GM18505 (cell line): ENCODE data around the gene STXBP4.

ENCODE experiments used
- ATAC-seq: cut with Tn5 transposase; IDR thresholded peaks from one replicate; pipeline ENCODE4 v1.9.1; 2021; ENCODE audit not compliant: unreplicated experiment
- POLR2A ChIP-seq: IDR thresholded peaks from 4 replicates; pipeline ENCODE4 v1.6.1; 2011; ENCODE audit warnings: borderline replicate concordance; ENCODE audit not compliant: insufficient read depth, insufficient read length; ENCODE audit errors: extremely low read depth

Gene STXBP4, protein sequence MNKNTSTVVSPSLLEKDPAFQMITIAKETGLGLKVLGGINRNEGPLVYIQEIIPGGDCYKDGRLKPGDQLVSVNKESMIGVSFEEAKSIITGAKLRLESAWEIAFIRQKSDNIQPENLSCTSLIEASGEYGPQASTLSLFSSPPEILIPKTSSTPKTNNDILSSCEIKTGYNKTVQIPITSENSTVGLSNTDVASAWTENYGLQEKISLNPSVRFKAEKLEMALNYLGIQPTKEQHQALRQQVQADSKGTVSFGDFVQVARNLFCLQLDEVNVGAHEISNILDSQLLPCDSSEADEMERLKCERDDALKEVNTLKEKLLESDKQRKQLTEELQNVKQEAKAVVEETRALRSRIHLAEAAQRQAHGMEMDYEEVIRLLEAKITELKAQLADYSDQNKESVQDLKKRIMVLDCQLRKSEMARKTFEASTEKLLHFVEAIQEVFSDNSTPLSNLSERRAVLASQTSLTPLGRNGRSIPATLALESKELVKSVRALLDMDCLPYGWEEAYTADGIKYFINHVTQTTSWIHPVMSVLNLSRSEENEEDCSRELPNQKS

GRCh38 chr17:54968262-54968987 lies at the start of gene STXBP4, which contains the start of gene COX11:
TSS of gene STXBP4 (plus strand) at chr17:54968765. CDS start at chr17:54986220, 17,455 bp downstream.
TSS of gene COX11 (minus strand) at chr17:54968654. CDS start at chr17:54968646, 8 bp downstream.
- peak; percentile 94 for TF ChIP-seq POLR2A
- peak; percentile 94 for ATAC-seq

GRCh38 chr17:54919425-54919824 lies 49.1 kb upstream of the STXBP4 start:
- TF ChIP-seq POLR2A = no peak
- ATAC-seq = no peak

GRCh38 chr17:54920819-54921218 lies 47.7 kb upstream of the STXBP4 start:
- ATAC-seq = no peak
- no peak for TF ChIP-seq POLR2A

GRCh38 chr17:54924405-54924804 lies 44.2 kb upstream of the STXBP4 start:
- TF ChIP-seq POLR2A = no peak

DNA sequence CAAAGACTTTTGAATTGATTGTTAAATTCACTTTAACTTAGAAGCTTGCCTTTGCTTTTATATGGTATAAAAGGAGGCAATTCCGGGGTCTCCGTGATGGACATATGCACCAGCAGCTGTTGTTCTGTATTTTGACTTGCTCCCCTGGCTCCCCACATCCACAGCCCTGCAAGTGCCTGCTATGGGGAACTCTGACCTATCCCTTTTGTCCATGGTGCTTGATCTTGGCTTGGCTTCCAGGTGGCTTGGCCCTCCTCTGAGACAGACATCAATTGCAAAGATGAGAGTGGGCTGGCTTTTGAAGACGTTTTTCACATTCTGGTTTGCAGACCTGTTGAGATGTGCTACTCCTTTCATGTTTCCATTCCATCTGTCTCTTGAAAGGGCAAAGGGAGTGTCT lies 41.0 kb upstream of the STXBP4 start:
- ATAC-seq = no peak
- no peak for TF ChIP-seq POLR2A

More at GRCh38 chr17:54924405-54924804, 44.2 kb upstream of the STXBP4 start:
- no peak for ATAC-seq

- no peak for TF ChIP-seq POLR2A
- ATAC-seq = no peak
These were observed 35.9 kb upstream of the STXBP4 start for GRCh38 chr17:54932711-54933110.

GRCh38 chr17:54933921-54934320 lies 34.6 kb upstream of the STXBP4 start:
- ATAC-seq = no peak
- no peak for TF ChIP-seq POLR2A

- TF ChIP-seq POLR2A = no peak
- no peak for ATAC-seq
These were observed 33.1 kb upstream of the STXBP4 start for GRCh38 chr17:54935471-54935870.

DNA sequence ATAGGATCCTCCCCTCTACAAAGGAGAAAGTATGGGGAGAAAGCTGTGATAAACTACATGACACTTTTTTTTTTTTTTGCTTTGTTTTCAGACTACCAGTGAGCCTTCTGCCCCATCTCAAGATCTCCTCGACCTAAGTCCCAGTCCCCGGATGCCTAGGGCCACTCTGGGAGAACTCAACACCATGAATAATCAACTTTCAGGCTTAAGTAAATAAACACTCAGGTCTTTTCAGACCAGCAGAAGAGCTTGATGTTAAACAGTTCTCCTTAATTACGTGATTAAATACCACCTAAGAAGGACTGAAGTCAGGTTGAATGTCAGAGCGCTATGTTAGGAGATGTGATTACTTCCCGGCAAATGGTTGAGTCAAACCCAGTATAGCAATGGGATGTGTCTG lies 31.5 kb upstream of the STXBP4 start:
- no peak for TF ChIP-seq POLR2A
- no peak for ATAC-seq

- no peak for ATAC-seq
- TF ChIP-seq POLR2A = no peak
These were observed 31.1 kb upstream of the STXBP4 start for GRCh38 chr17:54937426-54937825.

DNA sequence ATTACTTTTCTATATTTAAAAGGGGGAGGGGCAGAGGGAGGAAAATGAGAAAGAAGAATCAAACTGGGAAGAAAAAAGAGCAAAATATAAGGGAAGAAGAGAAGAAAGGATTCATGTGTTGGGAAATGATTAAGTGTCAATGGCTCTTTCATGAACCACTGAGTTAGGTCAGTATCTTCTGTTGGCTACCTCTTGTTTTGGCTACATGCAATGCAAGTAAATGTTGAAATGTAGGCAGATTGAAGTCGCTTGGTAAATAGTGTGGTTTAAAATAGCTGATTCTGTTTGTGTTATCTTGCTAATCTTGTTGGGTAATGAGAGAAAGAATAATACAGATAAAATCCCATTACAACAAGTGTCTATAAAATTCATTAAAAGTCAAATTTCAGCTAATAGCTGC lies 27.3 kb upstream of the STXBP4 start:
- no peak for ATAC-seq
- TF ChIP-seq POLR2A = no peak

- no peak for ATAC-seq
- no peak for TF ChIP-seq POLR2A
These were observed 23.8 kb upstream of the STXBP4 start for GRCh38 chr17:54944796-54945195.

GRCh38 chr17:54945231-54945630 lies 23.3 kb upstream of the STXBP4 start:
- no peak for ATAC-seq
- no peak for TF ChIP-seq POLR2A

GRCh38 chr17:54945671-54946070 lies 22.9 kb upstream of the STXBP4 start:
- ATAC-seq = no peak
- TF ChIP-seq POLR2A = no peak

DNA sequence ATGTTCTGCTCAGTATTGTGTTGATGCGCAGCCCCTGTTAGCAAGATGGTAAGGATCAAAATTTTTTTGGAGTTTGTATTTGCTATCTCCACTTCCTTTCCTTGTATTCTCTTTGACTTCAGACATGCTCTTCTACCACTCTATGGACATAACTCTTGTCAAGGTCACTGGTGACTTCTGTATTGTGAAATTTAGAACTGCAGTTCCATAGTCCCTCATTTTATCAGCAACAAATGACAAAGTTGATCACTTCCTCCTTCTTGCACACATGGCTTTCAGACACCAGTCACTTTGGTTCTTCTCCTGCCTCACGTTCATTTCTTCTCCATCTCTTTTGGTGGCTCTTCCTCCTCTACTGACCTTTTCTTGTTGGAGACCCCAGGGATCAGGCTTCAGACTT lies 21.2 kb upstream of the STXBP4 start:
- no peak for ATAC-seq
- no peak for TF ChIP-seq POLR2A

DNA sequence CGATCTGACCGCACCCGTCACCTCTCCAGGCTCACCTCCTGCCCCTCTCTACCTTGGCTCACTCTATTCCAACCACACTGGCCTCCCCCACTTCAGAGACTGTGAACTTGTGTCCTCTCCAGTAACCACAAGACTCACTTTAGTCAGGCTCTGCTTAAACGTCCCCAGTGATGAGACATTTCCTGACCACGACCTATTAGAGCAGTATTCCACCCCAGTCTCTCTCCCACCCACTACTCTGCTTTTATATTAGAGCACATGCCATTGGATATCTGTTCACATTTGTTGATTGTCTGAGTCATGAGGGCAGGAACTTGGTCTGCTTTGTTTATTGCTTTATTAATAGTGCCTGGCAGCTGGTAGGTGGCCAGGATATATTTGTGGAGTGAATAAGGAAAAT lies 20.2 kb upstream of the STXBP4 start:
- no peak for TF ChIP-seq POLR2A
- ATAC-seq = peak; percentile 76
